GM12878 (cell line): ENCODE results near the gene TGFBRAP1. TPM values are rescaled to one million over a fixed set of nuclear protein-coding genes. Genes with fewer than 3 reads are reported as not detected.

Source experiments
- ATAC-seq: fragments of 200-7000 bp; cut with Tn5 transposase; 3 replicates; pipeline ENCODE4 v1.9.1; 2020; ENCODE audit warnings: mild to moderate bottlenecking, moderate library complexity
- BruUV-seq: library from RNA; stranded (reverse); fragments of 400-500 nt; replicated peaks from 2 replicates; lab custom pipeline; 2021; lab: Mats Ljungman, UMichigan
- CTCF ChIA-PET: fragments of 300-600 bp; sonication (Branson Sonifier 250); formaldehyde crosslinking; extraction: SDS; loops from one replicate; lab custom pipeline; 2021; ENCODE audit warnings: inconsistent platforms; lab: Yijun Ruan, JAX
- POLR2A ChIA-PET: fragments of 350-600 bp; formaldehyde crosslinking; extraction: SDS; loops from one replicate; lab custom pipeline; 2021; ENCODE audit warnings: inconsistent platforms; lab: Charles Lee
- RAD21 ChIA-PET: fragments of 300-600 bp; sonication (Branson Sonifier 250); formaldehyde crosslinking; loops from one replicate; lab custom pipeline; 2023; ENCODE audit warnings: antibody characterized with exemption; ENCODE audit not compliant: unreplicated experiment; lab: Charles Lee
- SMC1A ChIA-PET: fragments of 300-600 bp; sonication (Branson Sonifier 250); formaldehyde crosslinking; loops from one replicate; lab custom pipeline; 2023; ENCODE audit not compliant: unreplicated experiment, uncharacterized antibody; lab: Charles Lee
- DNase-seq: peaks from one replicate; pipeline ENCODE4 v3.0.0-alpha.2; 2011; ENCODE audit warnings: low read depth, low spot score
- FAIRE-seq: peaks from 3 replicates; lab custom pipeline; 2011; peaks lifted over from hg19 to GRCh38; lab: Jason Lieb, UNC
- H2AFZ ChIP-seq: 2 replicates; pipeline ENCODE4 v1.6.0; 2011; ENCODE audit warnings: low read depth, low read length, control low read depth; ENCODE audit not compliant: control insufficient read depth
- H3K27ac ChIP-seq: 2 replicates; pipeline ENCODE4 v1.5.1; 2011; ENCODE audit warnings: control low read depth; ENCODE audit not compliant: control insufficient read depth, insufficient read depth
- H3K27me3 ChIP-seq, 2 experiments: replicated peaks in 1 of 2; 2 replicates each; pipeline versions ENCODE4 v1.6.0 to v1.6.1; 2011; ENCODE audit warnings: low read length in 1 of 2; ENCODE audit not compliant: control insufficient read depth in 2 of 2, insufficient read depth in 2 of 2
- H3K36me3 ChIP-seq, 2 experiments: 2 replicates each; pipeline ENCODE4 v1.5.1; 2011; ENCODE audit warnings: low read length in 1 of 2; ENCODE audit not compliant: control insufficient read depth in 2 of 2, insufficient read depth in 2 of 2
- H3K4me1 ChIP-seq: 2 replicates; pipeline ENCODE4 v1.6.1; 2011; ENCODE audit warnings: mild to moderate bottlenecking, low read length, moderate library complexity, mixed read lengths; ENCODE audit not compliant: control insufficient read depth, insufficient read depth
- H3K4me2 ChIP-seq: 2 replicates; pipeline ENCODE4 v1.6.0; 2011; ENCODE audit warnings: control low read depth; ENCODE audit not compliant: control insufficient read depth, insufficient read depth
- H3K4me3 ChIP-seq: fragments of 200-600 bp; sonication (generic); 2 replicates; pipeline ENCODE4 v1.5.1; 2016
- H3K79me2 ChIP-seq: 2 replicates; pipeline ENCODE4 v1.6.0; 2011; ENCODE audit warnings: low read length; ENCODE audit not compliant: control insufficient read depth, insufficient read depth
- H3K9ac ChIP-seq: 2 replicates; pipeline ENCODE4 v1.8.0; 2011; ENCODE audit warnings: low read length, control low read depth, mixed read lengths; ENCODE audit not compliant: control insufficient read depth, insufficient read depth
- H3K9me3 ChIP-seq: replicated peaks from 3 replicates; pipeline ENCODE4 v1.5.1; 2011; ENCODE audit warnings: mild to moderate bottlenecking, low read length; ENCODE audit not compliant: control insufficient read depth, insufficient read depth
- H4K20me1 ChIP-seq: 2 replicates; pipeline ENCODE4 v1.6.0; 2011; ENCODE audit not compliant: control insufficient read depth, insufficient read depth
- CREM ChIP-seq: IDR thresholded peaks from 2 replicates; pipeline ENCODE4 v1.6.1; 2014; ENCODE audit warnings: antibody characterized with exemption, low read depth
- FOS ChIP-seq: IDR thresholded peaks from 3 replicates; pipeline ENCODE4 v1.6.1; 2011; ENCODE audit warnings: borderline replicate concordance; ENCODE audit not compliant: insufficient read length; ENCODE audit errors: extremely low read depth
- GABPA ChIP-seq: IDR thresholded peaks from 2 replicates; pipeline ENCODE4 v1.6.1; 2014; ENCODE audit warnings: antibody characterized with exemption, low read depth, mild to moderate bottlenecking, inconsistent platforms
- NR2F1 ChIP-seq: fragments of 450-650 bp; conservative IDR thresholded peaks from 2 replicates; pipeline ENCODE4 v1.6.1; 2017; ENCODE audit warnings: mild to moderate bottlenecking
- POLR2A ChIP-seq: IDR thresholded peaks from 2 replicates; pipeline ENCODE4 v1.6.1; 2011; ENCODE audit warnings: low read depth, mild to moderate bottlenecking, low read length
- REST ChIP-seq: IDR thresholded peaks from 2 replicates; pipeline ENCODE4 v1.6.1; 2012; ENCODE audit warnings: mild to moderate bottlenecking, low read depth, low read length
- RUNX3 ChIP-seq: IDR thresholded peaks from 2 replicates; pipeline ENCODE4 v1.6.1; 2012; ENCODE audit warnings: low read length, inconsistent platforms
- SUZ12 ChIP-seq: fragments of 200-600 bp; sonication (generic); IDR thresholded peaks from one replicate; pipeline ENCODE4 v1.6.1; 2018; ENCODE audit warnings: antibody characterized with exemption, mild to moderate bottlenecking; ENCODE audit not compliant: unreplicated experiment
- YY1 ChIP-seq: IDR thresholded peaks from 2 replicates; pipeline ENCODE4 v1.6.1; 2011; ENCODE audit warnings: low read depth, mild to moderate bottlenecking, low read length
- ZNF274 ChIP-seq: IDR thresholded peaks from one replicate; pipeline ENCODE4 v1.8.0; 2011; ENCODE audit not compliant: insufficient read length, insufficient read depth
- ZSCAN29 ChIP-seq: fragments of 450-650 bp; IDR thresholded peaks from 2 replicates; pipeline ENCODE4 v1.6.1; 2017; ENCODE audit warnings: mild to moderate bottlenecking, moderate library complexity
- WGBS: methylation state at CpG from one replicate; pipeline ENCODE4 v1.1.6; 2016; ENCODE audit warnings: low lambda C conversion rate; ENCODE audit not compliant: insufficient replicate concordance, insufficient coverage; ENCODE audit errors: missing lambda C conversion rate; 5-methylcytosine and 5-hydroxymethylcytosine counted together
- in situ Hi-C: fragments of 300-500 bp; cut with MboI; formaldehyde crosslinking; loops from 9 replicates; pipeline ENCODE4 v1.14.3; 2018; ENCODE audit warnings: mixed read lengths
- intact Hi-C: fragments of 100-400 bp; cut with micrococcal nuclease; formaldehyde crosslinking; loops from one replicate; pipeline ENCODE4 v1.14.2; 2022; ENCODE audit not compliant: unreplicated experiment
- polyA plus RNA-seq, 11 experiments: library from polyadenylated mRNA; depleted of rRNA in 4 of 11; unstranded in 6 of 11; stranded (reverse) in 5 of 11; fragments of >200 nt; fragmentation: Nextera tagmentation in 4 of 11; fragmentation: Illumina TruSeq in 1 of 11; extraction: Ambion mirVana in 4 of 11; extraction: Trizol in 1 of 11; gene quantifications; 1 replicate in 1 of 11; 2 replicates in 10 of 11; pipeline versions ENCODE4 v1.2.1 to v1.2.3, GENCODE V29; 2011 to 2016; ENCODE audit warnings: inconsistent platforms in 2 of 11, missing spikeins in 2 of 11, low read depth in 1 of 11
- total RNA-seq, 4 experiments: library from RNA; depleted of rRNA in 3 of 4; stranded (reverse); fragments of >200 nt in 3 of 4; fragmentation: Illumina TruSeq in 1 of 4; extraction: Trizol in 1 of 4; gene quantifications; 2 replicates each; pipeline versions ENCODE4 v1.2.1 to v1.2.3, GENCODE V29; 2013 to 2021
- TF ChIP-seq, protein P1 (sequence below): fragments of 450-650 bp; IDR thresholded peaks from 2 replicates; pipeline ENCODE4 v1.6.1; 2017; ENCODE audit warnings: mild to moderate bottlenecking

TGFBRAP1 gene
- total and polyA plus RNA-seq, 10 of the 15 experiments (the other 5 are each of a cell fraction or from before 2014, with no cell fraction given), result 7.9 to 37.4 (median 23.7) TPM

DNA sequence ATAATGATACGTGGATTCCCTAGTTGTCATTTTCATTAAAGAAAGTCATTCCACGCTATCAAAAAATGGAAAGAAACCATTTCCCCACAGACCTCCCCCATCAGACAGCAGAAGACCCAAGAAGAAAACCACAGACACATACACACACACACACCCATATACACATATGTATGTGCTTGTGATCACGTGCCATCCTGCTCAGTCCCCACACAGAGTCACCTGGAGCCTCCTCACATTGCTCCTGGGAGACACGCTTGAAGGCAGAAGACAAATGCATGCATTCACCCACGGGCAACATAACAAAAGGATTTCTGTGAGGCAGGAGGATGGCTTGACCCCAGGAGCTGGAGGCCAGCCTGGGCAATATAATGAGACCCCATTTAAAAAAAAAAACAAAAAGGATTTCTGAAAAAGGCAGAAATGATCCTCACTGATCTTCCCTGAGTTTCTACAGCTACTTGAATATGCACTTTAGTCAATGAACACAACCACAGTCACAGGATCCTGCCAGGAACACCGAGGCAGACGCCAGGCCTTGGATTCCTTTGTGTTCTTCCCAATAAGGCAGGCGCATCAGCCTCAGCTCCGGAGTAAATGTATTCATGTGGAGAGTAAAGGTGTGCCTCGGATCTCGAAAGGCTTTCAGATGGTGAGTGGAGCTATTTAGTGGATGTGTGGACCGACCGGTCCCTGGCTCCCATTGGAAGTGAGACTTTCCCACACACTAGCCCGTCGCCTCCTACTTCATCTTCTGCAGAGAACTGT is 21.0 kb downstream of the TGFBRAP1 start:
- TF ChIP-seq ZSCAN29 (no peak), GABPA (no peak), ZNF274 (no peak), CREM (no peak), FOS (no peak), RUNX3 (no peak), POLR2A (no peak), NR2F1 (no peak), YY1 (no peak), SUZ12 (no peak), REST (no peak)
- TF ChIP-seq, protein P1, sequence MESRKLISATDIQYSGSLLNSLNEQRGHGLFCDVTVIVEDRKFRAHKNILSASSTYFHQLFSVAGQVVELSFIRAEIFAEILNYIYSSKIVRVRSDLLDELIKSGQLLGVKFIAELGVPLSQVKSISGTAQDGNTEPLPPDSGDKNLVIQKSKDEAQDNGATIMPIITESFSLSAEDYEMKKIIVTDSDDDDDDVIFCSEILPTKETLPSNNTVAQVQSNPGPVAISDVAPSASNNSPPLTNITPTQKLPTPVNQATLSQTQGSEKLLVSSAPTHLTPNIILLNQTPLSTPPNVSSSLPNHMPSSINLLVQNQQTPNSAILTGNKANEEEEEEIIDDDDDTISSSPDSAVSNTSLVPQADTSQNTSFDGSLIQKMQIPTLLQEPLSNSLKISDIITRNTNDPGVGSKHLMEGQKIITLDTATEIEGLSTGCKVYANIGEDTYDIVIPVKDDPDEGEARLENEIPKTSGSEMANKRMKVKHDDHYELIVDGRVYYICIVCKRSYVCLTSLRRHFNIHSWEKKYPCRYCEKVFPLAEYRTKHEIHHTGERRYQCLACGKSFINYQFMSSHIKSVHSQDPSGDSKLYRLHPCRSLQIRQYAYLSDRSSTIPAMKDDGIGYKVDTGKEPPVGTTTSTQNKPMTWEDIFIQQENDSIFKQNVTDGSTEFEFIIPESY, result no peak
- no peak for DNase-seq

More for the DNA sequence above, 21.0 kb downstream of the TGFBRAP1 start:
- H2AFZ ChIP-seq, result no peak overlapping the region
- ChIA-PET POLR2A (interaction anchor here (0.8 kb wide), 1 partner anchor 31 kb away, joined by 3 read pairs; no protein-coding TSS in a partner anchor), SMC1A (interaction anchor here (1.3 kb wide), 1 partner anchor 13 kb away, joined by 3 read pairs; no protein-coding TSS in a partner anchor), CTCF (interaction anchor here (0.6 to 1.4 kb wide), 2 partner anchors 13 to 21 kb away, joined by 3 read pairs; no protein-coding TSS in a partner anchor), RAD21 (no interaction called here)
- no peak overlapping the region for H3K4me2 ChIP-seq
- ATAC-seq (no peak), FAIRE-seq (no peak)
- H3K4me1 ChIP-seq, result peaks cover 5% of the 10 kb centered on the region; the same call in 1 of the 2 replicates
- H3K27me3 ChIP-seq, result no peaks in the 10 kb centered on the region
- intact Hi-C loops (no loop called here), in situ Hi-C loops (no loop called here)
- H3K9ac ChIP-seq, result no peak overlapping the region
- H3K27ac ChIP-seq, result no peak overlapping the region
- H4K20me1 ChIP-seq, result no peaks in the 10 kb centered on the region
- H3K79me2 ChIP-seq, result peaks cover 34% of the 10 kb centered on the region
- BruUV-seq, result no TSS peak
- H3K36me3 ChIP-seq, result peaks cover 3 to 10% of the 10 kb centered on the region in 2 experiments; a peak in 3 of 4 replicates
- 96% methylated on average over 15 of the region's 15 CpGs for WGBS
- no peaks in the 10 kb centered on the region; the same call in 2 of the 3 replicates for H3K9me3 ChIP-seq
- no peak overlapping the region for H3K4me3 ChIP-seq
